K562 (cell line): ENCODE measurements around the gene TOM1L2.

Experiments
- CTCF ChIP-seq, 3 experiments: IDR thresholded peaks in 2 of 3; conservative IDR thresholded peaks in 1 of 3; 2 replicates each; pipeline ENCODE4 v1.5.1; 2011 to 2012; ENCODE audit warnings: low read length in 3 of 3, mild to moderate bottlenecking in 3 of 3, control low read depth in 2 of 3, improper control_type of control experiment in 1 of 3, inconsistent platforms in 1 of 3, low read depth in 1 of 3, mixed read lengths in 1 of 3, moderate library complexity in 1 of 3; ENCODE audit not compliant: insufficient read depth in 2 of 3
- ETV6 ChIP-seq, 3 experiments: fragments of 150-350 bp in 1 of 3; sonication (generic) in 1 of 3; formaldehyde crosslinking in 1 of 3; IDR thresholded peaks; 2 replicates each; pipeline versions ENCODE4 v1.6.1 to v1.8.0; 2014 to 2022; ENCODE audit warnings: borderline replicate concordance in 2 of 3, low read depth in 2 of 3, antibody characterized with exemption in 1 of 3, low read length in 1 of 3, mild to moderate bottlenecking in 1 of 3, missing genetic modification reagents in 1 of 3
- KDM4B ChIP-seq, 2 experiments: fragments of 450-650 bp in 1 of 2; sonication (generic) in 1 of 2; IDR thresholded peaks; 2 replicates each; pipeline ENCODE4 v1.6.1; 2016 to 2017; ENCODE audit warnings: borderline replicate concordance in 2 of 2, antibody characterized with exemption in 1 of 2, low read depth in 1 of 2, mild to moderate bottlenecking in 1 of 2
- NFYB ChIP-seq: IDR thresholded peaks from 2 replicates; pipeline ENCODE4 v1.6.1; 2011; ENCODE audit warnings: mild to moderate bottlenecking, moderate library complexity; ENCODE audit not compliant: insufficient read length; ENCODE audit errors: extremely low read depth
- POLR2AphosphoS2 ChIP-seq: IDR thresholded peaks from 2 replicates; pipeline ENCODE4 v1.6.1; 2012; ENCODE audit warnings: low read length, improper control_type of control experiment
- RFX5 ChIP-seq: IDR thresholded peaks from 2 replicates; pipeline ENCODE4 v1.6.1; 2011; ENCODE audit warnings: low read depth, mild to moderate bottlenecking, improper control_type of control experiment, low read length
- USF1 ChIP-seq: sonication (generic); formaldehyde crosslinking; IDR thresholded peaks from 2 replicates; pipeline ENCODE4 v1.9.0; 2022; ENCODE audit warnings: mild to moderate bottlenecking, missing genetic modification reagents
- ZNF143 ChIP-seq: sonication (generic); formaldehyde crosslinking; IDR thresholded peaks from 2 replicates; pipeline ENCODE4 v1.9.0; 2022; ENCODE audit warnings: mild to moderate bottlenecking, missing genetic modification reagents
- ZNF24 ChIP-seq: fragments of 450-650 bp; IDR thresholded peaks from 2 replicates; pipeline ENCODE4 v1.6.1; 2016
- ZNF518B ChIP-seq: fragments of 250-450 bp; sonication (Bioruptor Pico); IDR thresholded peaks from 2 replicates; pipeline ENCODE4 v1.5.0; 2021; ENCODE audit warnings: mild to moderate bottlenecking, moderate library complexity
- ZNF584 ChIP-seq: fragments of 200-800 bp; sonication (Bioruptor generic); IDR thresholded peaks from 2 replicates; pipeline ENCODE4 v1.6.1; 2016; ENCODE audit warnings: low read depth, mild to moderate bottlenecking, missing genetic modification characterization, missing compliant biosample characterization
- ZNF707 ChIP-seq: fragments of 250-450 bp; sonication (Bioruptor Pico); conservative IDR thresholded peaks from 2 replicates; pipeline ENCODE4 v1.8.0; 2022; ENCODE audit warnings: inconsistent platforms, mild to moderate bottlenecking, moderate library complexity

GRCh38 chr17:17795946-17796786 is 176.0 kb downstream of the TOM1L2 start:
- no peak for TF ChIP-seq NFYB
- TF ChIP-seq POLR2AphosphoS2: no peak
- no peak for TF ChIP-seq CTCF (IDR thresholded peaks at IDR 0.05 in 2 of 3, conservative IDR thresholded peaks at IDR 0.05 in 1 of 3; ENCODE audit: insufficient read depth in 2 of 3, low read depth in 1 of 3, low read length in 3 of 3)
- TF ChIP-seq USF1: no peak
- no peak for TF ChIP-seq ZNF584 (CRISPR knock-in tag)
- no peak for TF ChIP-seq ZNF143 (CRISPR knock-in tag)
- no peak for TF ChIP-seq ZNF518B (CRISPR knock-in tag)
- no peak for TF ChIP-seq ZNF707 (CRISPR knock-in tag)
- no peak for TF ChIP-seq ETV6 (IDR thresholded peaks at IDR 0.05; ENCODE audit: borderline replicate concordance in 1 of 2, low read depth in 2 of 2, low read length in 1 of 2)
- no peak for TF ChIP-seq ETV6 (CRISPR knock-in tag; IDR thresholded peaks at IDR 0.05; ENCODE audit: borderline replicate concordance)
- no peak for TF ChIP-seq RFX5
- TF ChIP-seq ZNF24: no peak
- TF ChIP-seq KDM4B (IDR thresholded peaks at IDR 0.05; ENCODE audit: borderline replicate concordance in 2 of 2, low read depth in 1 of 2): no peak
